ENCODE data around the gene CYP4F8. TPM values are rescaled to one million over a fixed set of nuclear protein-coding genes. Genes with fewer than 3 reads are reported as not detected.

Gene CYP4F8
- total RNA-seq, 2 donors from 2014 or later: not detected

GRCh38 chr19:15629003-15629880 lies 14.2 kb downstream of the CYP4F8 start:
- Mint-ChIP-seq H3K4me1 (no peaks in the 10 kb centered on the region), H3K4me3 (no peak overlapping the region), H3K27ac (no peak overlapping the region), H3K36me3 (ENCODE audit: low read depth) (no peaks in the 10 kb centered on the region), H3K27me3 (peaks cover 4% of the 10 kb centered on the region), H3K9me3 (no peaks in the 10 kb centered on the region)
- peak; percentile 97 for ATAC-seq (replicated peaks)

GRCh38 chr19:15631817-15632216 lies 16.8 kb downstream of the CYP4F8 start:
- H3K27me3 Mint-ChIP-seq: no peaks in the 10 kb centered on the region
- no peaks in the 10 kb centered on the region for H3K9me3 Mint-ChIP-seq
- ATAC-seq (replicated peaks): no peak
- no peak overlapping the region for H3K4me3 Mint-ChIP-seq
- no peaks in the 10 kb centered on the region for H3K36me3 Mint-ChIP-seq (ENCODE audit: low read depth)
- no peak overlapping the region for H3K27ac Mint-ChIP-seq
- no peaks in the 10 kb centered on the region for H3K4me1 Mint-ChIP-seq

- no peaks in the 10 kb centered on the region for H3K4me1 Mint-ChIP-seq
- no peak overlapping the region for H3K4me3 Mint-ChIP-seq
- no peak for ATAC-seq (replicated peaks)
- H3K27me3 Mint-ChIP-seq: peaks cover 3% of the 10 kb centered on the region
- H3K27ac Mint-ChIP-seq: no peak overlapping the region
- H3K9me3 Mint-ChIP-seq: no peaks in the 10 kb centered on the region
- H3K36me3 Mint-ChIP-seq (ENCODE audit: low read depth): no peaks in the 10 kb centered on the region
Observed at GRCh38 chr19:15633082-15633835, 18.2 kb downstream of the CYP4F8 start.

GRCh38 chr19:15634105-15634504 lies 19.1 kb downstream of the CYP4F8 start:
- no peaks in the 10 kb centered on the region for H3K4me1 Mint-ChIP-seq
- no peaks in the 10 kb centered on the region for H3K36me3 Mint-ChIP-seq (ENCODE audit: low read depth)
- no peak overlapping the region for H3K4me3 Mint-ChIP-seq
- peaks cover 3% of the 10 kb centered on the region for H3K27me3 Mint-ChIP-seq
- no peaks in the 10 kb centered on the region for H3K9me3 Mint-ChIP-seq
- H3K27ac Mint-ChIP-seq: no peak overlapping the region
- ATAC-seq (replicated peaks): no peak

GRCh38 chr19:15635016-15635805 lies 20.2 kb downstream of the CYP4F8 start:
- no peaks in the 10 kb centered on the region for H3K9me3 Mint-ChIP-seq
- H3K4me1 Mint-ChIP-seq: no peaks in the 10 kb centered on the region
- no peak for ATAC-seq (replicated peaks)
- H3K4me3 Mint-ChIP-seq: no peak overlapping the region
- no peaks in the 10 kb centered on the region for H3K36me3 Mint-ChIP-seq (ENCODE audit: low read depth)
- H3K27me3 Mint-ChIP-seq: peaks cover 3% of the 10 kb centered on the region
- no peak overlapping the region for H3K27ac Mint-ChIP-seq

- H3K4me3 Mint-ChIP-seq: no peak overlapping the region
- H3K9me3 Mint-ChIP-seq: no peaks in the 10 kb centered on the region
- ATAC-seq (replicated peaks): no peak
- peaks cover 3% of the 10 kb centered on the region for H3K27me3 Mint-ChIP-seq
- no peaks in the 10 kb centered on the region for H3K36me3 Mint-ChIP-seq (ENCODE audit: low read depth)
- no peak overlapping the region for H3K27ac Mint-ChIP-seq
- no peaks in the 10 kb centered on the region for H3K4me1 Mint-ChIP-seq
Observed at GRCh38 chr19:15636026-15636425, 21.0 kb downstream of the CYP4F8 start.

GRCh38 chr19:15639596-15639995 lies 24.6 kb downstream of the CYP4F8 start:
- H3K27me3 Mint-ChIP-seq: peaks cover 8% of the 10 kb centered on the region
- H3K27ac Mint-ChIP-seq: no peak overlapping the region
- no peaks in the 10 kb centered on the region for H3K36me3 Mint-ChIP-seq (ENCODE audit: low read depth)
- H3K4me1 Mint-ChIP-seq: no peaks in the 10 kb centered on the region
- ATAC-seq (replicated peaks): no peak
- H3K4me3 Mint-ChIP-seq: no peak overlapping the region
- no peaks in the 10 kb centered on the region for H3K9me3 Mint-ChIP-seq

GRCh38 chr19:15640294-15640903 lies 25.4 kb downstream of the CYP4F8 start, which contains the start of gene CYP4F3:
TSS of gene CYP4F3 (plus strand) at chr19:15640897. CDS start at chr19:15641416, 519 bp downstream.
- H3K4me1 Mint-ChIP-seq: no peaks in the 10 kb centered on the region
- H3K27ac Mint-ChIP-seq: no peak within 1 kb of the TSS
- H3K27me3 Mint-ChIP-seq: peaks cover 8% of the 10 kb centered on the region
- no peak for ATAC-seq (replicated peaks)
- H3K9me3 Mint-ChIP-seq: no peaks in the 10 kb centered on the region
- H3K36me3 Mint-ChIP-seq (ENCODE audit: low read depth): no peaks in the 10 kb centered on the region
- H3K4me3 Mint-ChIP-seq: no peak within 1 kb of the TSS

GRCh38 chr19:15640904-15641597 lies 26.0 kb downstream of the CYP4F8 start:
- Mint-ChIP-seq H3K27ac (no peak overlapping the region), H3K27me3 (peaks cover 11% of the 10 kb centered on the region), H3K4me3 (no peak overlapping the region), H3K4me1 (no peaks in the 10 kb centered on the region), H3K9me3 (no peaks in the 10 kb centered on the region), H3K36me3 (ENCODE audit: low read depth) (no peaks in the 10 kb centered on the region)
- ATAC-seq (replicated peaks): no peak

GRCh38 chr19:15641901-15642491 lies 27.0 kb downstream of the CYP4F8 start:
- Mint-ChIP-seq H3K9me3 (no peaks in the 10 kb centered on the region), H3K4me1 (no peaks in the 10 kb centered on the region), H3K4me3 (no peak overlapping the region), H3K27ac (no peak overlapping the region), H3K36me3 (ENCODE audit: low read depth) (no peaks in the 10 kb centered on the region), H3K27me3 (peaks cover 14% of the 10 kb centered on the region)
- ATAC-seq (replicated peaks): no peak

- Mint-ChIP-seq H3K27ac (no peak overlapping the region), H3K27me3 (peaks cover 12% of the 10 kb centered on the region), H3K36me3 (ENCODE audit: low read depth) (no peaks in the 10 kb centered on the region), H3K4me1 (no peaks in the 10 kb centered on the region), H3K4me3 (no peak overlapping the region), H3K9me3 (no peaks in the 10 kb centered on the region)
- ATAC-seq (replicated peaks): no peak
Observed at GRCh38 chr19:15642807-15643206, 27.8 kb downstream of the CYP4F8 start.

GRCh38 chr19:15643387-15643786 lies 28.4 kb downstream of the CYP4F8 start:
- H3K4me3 Mint-ChIP-seq: no peak overlapping the region
- no peak for ATAC-seq (replicated peaks)
- H3K27me3 Mint-ChIP-seq: peaks cover 11% of the 10 kb centered on the region
- H3K9me3 Mint-ChIP-seq: no peaks in the 10 kb centered on the region
- no peaks in the 10 kb centered on the region for H3K36me3 Mint-ChIP-seq (ENCODE audit: low read depth)
- H3K27ac Mint-ChIP-seq: no peak overlapping the region
- no peaks in the 10 kb centered on the region for H3K4me1 Mint-ChIP-seq

GRCh38 chr19:15644066-15644741 lies 29.2 kb downstream of the CYP4F8 start:
- Mint-ChIP-seq H3K27ac (no peak overlapping the region), H3K4me3 (no peak overlapping the region), H3K4me1 (no peaks in the 10 kb centered on the region), H3K27me3 (peaks cover 11% of the 10 kb centered on the region), H3K9me3 (no peaks in the 10 kb centered on the region), H3K36me3 (ENCODE audit: low read depth) (no peaks in the 10 kb centered on the region)
- ATAC-seq (replicated peaks): no peak
